Measurements from ENCODE around the gene FEZ2.

FEZ2 gene

GRCh38 chr2:36586672-36587071, 11.3 kb downstream of the FEZ2 start:
- no peak for DNase-seq

- DNase-seq: no peak
Observed at GRCh38 chr2:36584148-36584794, 13.7 kb downstream of the FEZ2 start.

GRCh38 chr2:36582951-36583350, 15.0 kb downstream of the FEZ2 start:
- no peak for DNase-seq

GRCh38 chr2:36582538-36582937, 15.4 kb downstream of the FEZ2 start:
- DNase-seq: no peak

GRCh38 chr2:36579297-36579664, 18.7 kb downstream of the FEZ2 start:
- DNase-seq: no peak

- DNase-seq: no peak
Observed at GRCh38 chr2:36578343-36579296, 19.3 kb downstream of the FEZ2 start.

GRCh38 chr2:36577884-36578283, 20.1 kb downstream of the FEZ2 start:
- DNase-seq: no peak

GRCh38 chr2:36574560-36574959, 23.4 kb downstream of the FEZ2 start:
- no peak for DNase-seq

- no peak for DNase-seq
Observed at GRCh38 chr2:36573165-36573564, 24.8 kb downstream of the FEZ2 start.

GRCh38 chr2:36572719-36573059, 25.3 kb downstream of the FEZ2 start:
- DNase-seq: no peak

- no peak for DNase-seq
Observed at GRCh38 chr2:36572054-36572718, 25.8 kb downstream of the FEZ2 start.

GRCh38 chr2:36570416-36570815, 27.6 kb downstream of the FEZ2 start:
- DNase-seq: no peak

- no peak for DNase-seq
Observed at GRCh38 chr2:36569267-36569856, 28.6 kb downstream of the FEZ2 start.

GRCh38 chr2:36568516-36569246, 29.3 kb downstream of the FEZ2 start:
- no peak for DNase-seq

GRCh38 chr2:36567711-36568408, 30.1 kb downstream of the FEZ2 start:
- DNase-seq: no peak

GRCh38 chr2:36566887-36567286, 31.1 kb downstream of the FEZ2 start:
- DNase-seq: no peak

GRCh38 chr2:36565712-36566111, 32.3 kb downstream of the FEZ2 start:
- DNase-seq: no peak

- no peak for DNase-seq
Observed at GRCh38 chr2:36564377-36564930, 33.5 kb downstream of the FEZ2 start.

- DNase-seq: no peak
Observed at GRCh38 chr2:36562973-36563532, 34.9 kb downstream of the FEZ2 start.

- DNase-seq: no peak
Observed at GRCh38 chr2:36562240-36562639, 35.7 kb downstream of the FEZ2 start.

- DNase-seq: no peak
Observed at GRCh38 chr2:36561237-36561944, 36.6 kb downstream of the FEZ2 start.
